HUDEP-2 (cell line): ENCODE results near the gene IL10RB.
A peak's percentile ranks its signal among the peaks of the same experiment; 100 is the strongest.

Source experiments
- DNase-seq, 76 experiments: peaks; one replicate each; lab custom pipeline; 2025; ENCODE audit not compliant: unreplicated experiment in 76 of 76; lab: John Stamatoyannopoulos, UW

IL10RB gene

GRCh38 chr21:33324291-33325221 lies 58.4 kb downstream of the IL10RB start, which contains the start of gene IFNAR1:
IFNAR1 (plus strand) TSS chr21:33324970; CDS start chr21:33325056, 86 bp downstream.
- peak; percentile 69 to 100 (median 98) for DNase-seq

- peak in 55 of 76 experiments; percentile 11 to 83 (median 48) for DNase-seq
Measured at GRCh38 chr21:33325222-33326067, 59.3 kb downstream of the IL10RB start.

GRCh38 chr21:33327326-33327725 lies 61.2 kb downstream of the IL10RB start:
- no peak for DNase-seq

- DNase-seq, result no peak
Measured at GRCh38 chr21:33327792-33328433, 61.7 kb downstream of the IL10RB start.

- DNase-seq, result no peak
Measured at GRCh38 chr21:33330726-33331125, 64.6 kb downstream of the IL10RB start.

GRCh38 chr21:33332143-33332542 lies 66.0 kb downstream of the IL10RB start:
- peak in 2 of 76 experiments; percentile 14 to 25 for DNase-seq

GRCh38 chr21:33334191-33334590 lies 68.0 kb downstream of the IL10RB start:
- DNase-seq, result no peak

GRCh38 chr21:33334824-33335223 lies 68.7 kb downstream of the IL10RB start:
- DNase-seq, result no peak

GRCh38 chr21:33339135-33339534 lies 73.0 kb downstream of the IL10RB start:
- DNase-seq, result no peak

- no peak for DNase-seq
Measured at GRCh38 chr21:33339918-33340317, 73.8 kb downstream of the IL10RB start.

GRCh38 chr21:33345751-33346238 lies 79.6 kb downstream of the IL10RB start:
- DNase-seq, result no peak
